Hindlimb muscle (tissue), 1 donor: ENCODE data around the gene TNNI3K. TPM values are rescaled to one million over a fixed set of nuclear protein-coding genes. Genes with fewer than 3 reads are reported as not detected.

ENCODE experiments used
- DNase-seq: peaks from one replicate; pipeline ENCODE4 v3.0.0-alpha.2; 2013
- polyA plus RNA-seq: library from polyadenylated mRNA; unstranded; fragments of 120-200 nt; gene quantifications from one replicate; pipeline ENCODE4 v1.2.1, GENCODE V29; 2013; ENCODE audit not compliant: insufficient read length

Gene TNNI3K
- polyA plus RNA-seq, 1 donor: 1.6 TPM

- DNase-seq: no peak
Measured at GRCh38 chr1:74316302-74316701, 81.1 kb downstream of the TNNI3K start.

GRCh38 chr1:74317663-74318062 is 82.5 kb downstream of the TNNI3K start:
- no peak for DNase-seq

- DNase-seq: no peak
Measured at GRCh38 chr1:74323937-74324473, 88.8 kb downstream of the TNNI3K start.

- DNase-seq: no peak
Measured at GRCh38 chr1:74324684-74325448, 89.7 kb downstream of the TNNI3K start.

GRCh38 chr1:74328851-74329250 is 93.7 kb downstream of the TNNI3K start:
- no peak for DNase-seq

- no peak for DNase-seq
Measured at GRCh38 chr1:74333244-74333643, 98.1 kb downstream of the TNNI3K start.

- no peak for DNase-seq
Measured at GRCh38 chr1:74334147-74334546, 99.0 kb downstream of the TNNI3K start.

GRCh38 chr1:74340656-74341055 is 105.5 kb downstream of the TNNI3K start:
- DNase-seq: no peak

GRCh38 chr1:74341702-74342339 is 106.6 kb downstream of the TNNI3K start:
- no peak for DNase-seq

- peak; percentile 53 for DNase-seq
Measured at GRCh38 chr1:74343216-74343615, 108.0 kb downstream of the TNNI3K start.

GRCh38 chr1:74344387-74344786 is 109.2 kb downstream of the TNNI3K start:
- no peak for DNase-seq

GRCh38 chr1:74356493-74356892 is 121.3 kb downstream of the TNNI3K start:
- DNase-seq: no peak

- DNase-seq: no peak
Measured at GRCh38 chr1:74357150-74357549, 122.0 kb downstream of the TNNI3K start.

- no peak for DNase-seq
Measured at GRCh38 chr1:74357756-74358155, 122.6 kb downstream of the TNNI3K start.

GRCh38 chr1:74362691-74363090 is 127.5 kb downstream of the TNNI3K start:
- DNase-seq: no peak

GRCh38 chr1:74363220-74363619 is 128.0 kb downstream of the TNNI3K start:
- DNase-seq: no peak

GRCh38 chr1:74367175-74367813 is 132.1 kb downstream of the TNNI3K start:
- DNase-seq: no peak

- no peak for DNase-seq
Measured at GRCh38 chr1:74368335-74368734, 133.1 kb downstream of the TNNI3K start.

GRCh38 chr1:74375376-74375775 is 140.2 kb downstream of the TNNI3K start:
- DNase-seq: no peak

- DNase-seq: no peak
Measured at GRCh38 chr1:74380252-74380651, 145.1 kb downstream of the TNNI3K start.

GRCh38 chr1:74388855-74389254 is 153.7 kb downstream of the TNNI3K start:
- DNase-seq: no peak

- DNase-seq: no peak
Measured at GRCh38 chr1:74392186-74392585, 157.0 kb downstream of the TNNI3K start.

GRCh38 chr1:74392840-74393239 is 157.7 kb downstream of the TNNI3K start:
- no peak for DNase-seq

GRCh38 chr1:74395571-74395970 is 160.4 kb downstream of the TNNI3K start:
- DNase-seq: no peak
